HT-29 (cell line): ENCODE data around the gene CDC123. TPM values are rescaled to one million over a fixed set of nuclear protein-coding genes. Genes with fewer than 3 reads are reported as not detected.
"Not testable (repeated sequence)": the region's sequence is repeated elsewhere in the genome, so short reads cannot be mapped to it uniquely, and the experiment has no call there.

ENCODE experiments used
- DNase-seq: peaks from one replicate; pipeline ENCODE4 v3.0.0-alpha.2; 2015; ENCODE audit warnings: low spot score
- total RNA-seq: library from RNA; depleted of rRNA; stranded (reverse); fragments of >200 nt; shearing (Covaris generic); gene quantifications from 2 replicates; pipeline ENCODE4 v1.2.3, GENCODE V29; 2014; rRNA removed

The CDC123 gene, protein sequence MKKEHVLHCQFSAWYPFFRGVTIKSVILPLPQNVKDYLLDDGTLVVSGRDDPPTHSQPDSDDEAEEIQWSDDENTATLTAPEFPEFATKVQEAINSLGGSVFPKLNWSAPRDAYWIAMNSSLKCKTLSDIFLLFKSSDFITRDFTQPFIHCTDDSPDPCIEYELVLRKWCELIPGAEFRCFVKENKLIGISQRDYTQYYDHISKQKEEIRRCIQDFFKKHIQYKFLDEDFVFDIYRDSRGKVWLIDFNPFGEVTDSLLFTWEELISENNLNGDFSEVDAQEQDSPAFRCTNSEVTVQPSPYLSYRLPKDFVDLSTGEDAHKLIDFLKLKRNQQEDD
- 116 and 121 TPM in 2 replicates for total RNA-seq

- DNase-seq: peak; percentile 91
These were observed at the start of gene CDC123, which contains the start of gene NUDT5 for GRCh38 chr10:12195603-12196506. TSS of gene CDC123 (plus strand) at chr10:12196188. CDS start at chr10:12196246, 58 bp downstream. TSS of gene NUDT5 (minus strand) at chr10:12195891. CDS start at chr10:12186291, 9,600 bp downstream.

DNA sequence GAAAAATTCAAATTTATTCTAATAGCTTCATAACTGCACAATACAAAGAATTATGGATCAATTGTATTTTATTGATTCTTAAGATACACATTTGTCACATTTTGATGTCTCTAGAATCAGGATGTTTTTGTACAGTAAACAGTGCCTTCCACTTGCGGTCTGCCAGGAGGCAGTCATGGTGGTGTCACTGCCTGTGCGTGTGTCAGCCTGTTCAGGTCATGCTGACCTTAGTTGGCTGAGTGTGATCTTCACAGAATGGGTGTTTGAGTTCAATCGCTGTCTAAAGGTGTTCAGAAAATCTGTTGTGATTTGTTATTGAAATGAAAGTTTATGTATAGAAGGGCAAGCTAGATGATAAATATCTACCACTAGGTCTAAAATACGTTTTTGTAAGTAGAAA lies 45.8 kb upstream of the CDC123 start:
- DNase-seq: no peak

DNA sequence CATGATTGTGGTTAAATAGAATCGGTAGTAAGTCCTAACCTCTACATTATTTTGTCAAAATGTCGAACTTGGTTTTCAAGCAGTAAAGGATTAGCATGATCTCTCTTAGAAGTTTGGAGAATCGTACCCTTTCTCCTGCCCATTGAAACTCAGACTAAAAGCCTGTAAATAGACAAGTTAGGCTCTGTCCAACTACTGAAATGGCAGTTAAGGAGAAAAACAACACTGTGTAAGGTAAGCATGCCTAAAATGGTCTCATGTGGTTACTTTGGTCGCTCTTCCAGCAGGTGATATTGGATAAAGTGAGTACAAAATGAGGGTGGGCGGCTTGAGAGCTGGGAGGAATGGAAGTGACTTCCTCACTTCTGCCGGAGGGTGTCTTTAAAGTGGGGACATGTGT lies 41.5 kb upstream of the CDC123 start:
- DNase-seq: no peak

- DNase-seq: no peak
These were observed 39.4 kb upstream of the CDC123 start for GRCh38 chr10:12156367-12157123.

- DNase-seq: no peak
These were observed 37.9 kb upstream of the CDC123 start for GRCh38 chr10:12158111-12158510.

DNA sequence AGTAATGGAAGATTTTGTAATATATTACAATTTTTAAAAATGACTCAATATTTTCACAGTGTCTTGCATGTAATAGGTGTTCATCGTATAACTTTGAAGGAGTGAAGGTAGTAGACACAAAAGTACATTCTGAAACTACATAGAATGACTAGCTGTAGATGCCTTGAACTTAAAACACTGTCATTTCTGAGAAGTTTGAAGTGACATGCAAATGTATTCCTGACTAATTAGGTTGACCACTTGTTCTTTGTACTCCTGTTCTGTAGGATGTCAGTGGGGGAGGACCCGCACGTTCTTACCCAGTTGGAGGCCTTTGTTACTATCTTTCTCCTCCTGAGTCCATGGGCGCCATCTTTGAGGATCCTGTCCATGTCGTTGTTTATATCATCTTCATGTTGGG lies 35.3 kb upstream of the CDC123 start:
- no peak for DNase-seq

DNA sequence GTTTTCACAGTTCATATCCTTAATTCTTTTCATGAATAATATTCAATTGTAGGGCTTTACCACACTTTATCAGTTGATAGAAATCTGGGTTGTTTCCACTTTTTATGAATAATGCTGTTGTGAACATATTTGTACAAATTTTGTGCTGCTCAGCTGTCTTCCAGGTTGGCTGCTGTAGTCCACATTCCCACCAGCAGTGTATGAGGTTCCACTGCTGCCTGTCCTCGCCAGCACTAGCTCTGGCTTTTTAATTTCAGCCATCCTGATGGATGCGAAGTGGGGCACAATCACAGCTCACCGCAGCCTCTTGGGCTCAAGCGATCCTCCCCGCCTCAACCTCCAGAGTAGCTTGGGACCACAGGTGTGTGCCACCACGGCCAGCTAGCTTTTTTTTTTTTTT lies 33.1 kb upstream of the CDC123 start:
- DNase-seq: no peak

DNA sequence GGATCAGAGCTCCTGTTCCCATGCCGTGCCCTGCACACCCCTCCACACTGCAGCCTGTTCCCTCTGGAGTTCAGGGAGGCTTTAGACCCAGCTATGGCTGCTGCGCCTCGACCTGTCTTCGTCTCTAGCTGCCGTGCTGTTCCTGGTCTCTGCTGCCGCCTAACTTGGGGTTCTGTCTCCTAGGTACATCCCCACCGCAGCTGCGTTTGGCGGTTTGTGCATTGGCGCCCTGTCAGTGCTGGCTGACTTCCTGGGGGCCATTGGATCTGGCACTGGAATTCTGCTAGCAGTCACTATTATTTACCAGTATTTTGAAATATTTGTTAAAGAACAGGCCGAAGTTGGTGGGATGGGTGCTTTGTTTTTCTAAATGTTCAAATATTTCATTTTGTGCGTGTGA lies 31.9 kb upstream of the CDC123 start:
- DNase-seq: no peak

- no peak for DNase-seq
These were observed 31.0 kb upstream of the CDC123 start for GRCh38 chr10:12165036-12165435.

- no peak for DNase-seq
These were observed 29.8 kb upstream of the CDC123 start for GRCh38 chr10:12165999-12166775.

DNA sequence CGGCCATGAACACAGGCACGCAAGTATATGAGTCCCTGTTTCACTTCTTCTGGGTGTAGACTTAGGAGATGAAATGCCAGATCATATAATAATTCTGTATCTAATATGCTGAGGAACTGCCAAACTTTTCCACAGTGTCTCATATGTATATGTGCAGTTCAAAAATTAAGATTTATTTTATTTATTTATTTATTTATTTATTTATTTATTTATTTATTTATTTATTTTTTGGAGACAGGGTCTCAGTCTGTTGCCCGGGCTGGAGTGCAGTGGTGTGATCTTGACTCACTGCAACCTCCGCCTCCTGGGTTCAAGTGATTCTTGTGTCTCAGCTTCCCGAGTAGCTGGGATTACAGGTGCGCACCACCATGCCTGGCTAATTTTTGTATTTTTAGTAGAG lies 24.5 kb upstream of the CDC123 start:
- not testable (repeated sequence) for DNase-seq

DNA sequence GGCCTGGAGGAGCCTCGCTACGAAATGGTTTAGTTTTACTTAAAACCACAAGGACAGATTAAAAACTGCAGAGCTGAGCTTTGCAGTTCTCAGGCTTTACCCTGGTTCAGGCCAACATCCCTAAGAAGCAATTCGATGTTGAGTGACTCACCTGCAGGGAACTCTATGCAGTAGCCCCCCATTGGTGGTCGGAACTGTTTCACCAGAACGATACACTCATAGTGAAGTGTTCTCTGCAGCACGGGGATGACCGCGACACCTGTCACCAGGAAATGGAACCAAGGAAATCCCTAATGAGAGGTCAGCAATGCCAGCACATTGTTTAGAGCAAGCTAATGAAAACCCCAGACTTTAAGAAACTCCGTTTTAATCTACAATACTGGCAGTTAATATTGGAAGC lies 18.3 kb upstream of the CDC123 start:
- no peak for DNase-seq

GRCh38 chr10:12179606-12180170 lies 16.3 kb upstream of the CDC123 start:
- no peak for DNase-seq

GRCh38 chr10:12180221-12180974 lies 15.6 kb upstream of the CDC123 start:
- DNase-seq: no peak

GRCh38 chr10:12181065-12181775 lies 14.8 kb upstream of the CDC123 start:
- no peak for DNase-seq

DNA sequence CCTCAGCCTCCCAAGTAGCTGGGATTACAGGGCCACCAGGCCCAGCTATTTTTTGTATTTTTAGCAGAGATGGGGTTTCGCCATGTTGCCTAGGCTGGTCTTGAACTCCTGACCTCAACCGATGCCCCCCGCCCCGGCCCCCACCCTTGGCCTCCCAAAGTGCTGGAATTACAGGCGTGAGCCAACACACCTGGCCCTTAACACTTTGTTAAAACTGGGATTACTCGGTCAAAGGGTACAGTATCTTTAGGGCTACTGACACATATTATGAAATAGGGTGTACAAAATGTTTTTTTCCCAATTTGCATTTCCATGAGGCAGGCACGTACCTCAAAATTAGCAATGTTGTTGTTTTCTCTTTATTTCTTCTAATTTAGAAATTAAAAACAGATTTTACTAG lies 11.8 kb upstream of the CDC123 start:
- no peak for DNase-seq

- DNase-seq: no peak
These were observed 9.7 kb upstream of the CDC123 start for GRCh38 chr10:12186323-12186722.

DNA sequence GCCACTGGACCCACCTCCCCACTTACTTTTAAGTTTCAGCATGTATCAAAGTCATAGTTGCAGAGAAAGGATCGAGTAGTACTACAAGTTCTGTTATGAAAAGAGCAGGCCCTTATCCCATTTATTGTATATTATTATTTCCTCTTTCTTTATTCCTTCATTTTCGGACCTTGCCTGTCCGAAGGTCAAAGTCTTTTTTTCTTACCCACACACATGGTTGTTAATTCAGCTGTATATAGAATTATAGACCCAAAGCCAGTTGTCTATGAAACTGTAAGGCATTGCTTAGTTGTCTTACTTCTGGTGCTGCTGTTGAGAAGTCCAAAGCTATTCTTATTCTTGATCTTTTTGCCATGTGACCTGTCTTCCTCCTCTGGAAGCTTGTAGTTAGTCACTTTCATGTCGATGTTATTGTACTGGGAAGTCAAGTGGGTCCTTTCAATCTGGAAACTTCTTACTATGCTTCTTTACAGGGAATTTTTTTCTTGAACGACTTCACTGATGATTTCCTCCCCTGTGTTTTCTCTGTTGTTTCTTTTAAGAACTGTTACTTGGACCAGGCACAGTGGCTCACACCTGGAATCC lies 8.6 kb upstream of the CDC123 start:
- no peak for DNase-seq

- no peak for DNase-seq
These were observed 7.3 kb upstream of the CDC123 start for GRCh38 chr10:12188656-12189055.
